H1 (cell line): ENCODE data around the gene MRGPRX1. TPM values are rescaled to one million over a fixed set of nuclear protein-coding genes. Genes with fewer than 3 reads are reported as not detected.

ENCODE experiments used
- CTCF ChIA-PET: fragments of 300-600 bp; sonication (Branson Sonifier 250); formaldehyde crosslinking; loops from one replicate; lab custom pipeline; 2021; ENCODE audit not compliant: partially characterized antibody; lab: Charles Lee
- POLR2A ChIA-PET: fragments of 300-600 bp; sonication (Branson Sonifier 250); formaldehyde crosslinking; loops from one replicate; lab custom pipeline; 2021; ENCODE audit warnings: inconsistent platforms; ENCODE audit not compliant: partially characterized antibody; lab: Charles Lee
- DNase-seq, 2 experiments: peaks; one replicate each; pipeline versions ENCODE4 v3.0.0 to v3.0.0-alpha.2; 2010 to 2022; ENCODE audit warnings: low spot score in 2 of 2, low read depth in 1 of 2, mixed read lengths in 1 of 2
- FAIRE-seq: peaks from 2 replicates; lab custom pipeline; 2011; peaks lifted over from hg19 to GRCh38; lab: Jason Lieb, UNC
- H2AFZ ChIP-seq: 2 replicates; pipeline ENCODE4 v1.8.1; 2012; ENCODE audit warnings: low read length, inconsistent platforms
- H2AK5ac ChIP-seq: 2 replicates; pipeline ENCODE4 v1.6.1; 2013; ENCODE audit warnings: low read depth, low read length
- H2BK120ac ChIP-seq: replicated peaks from 2 replicates; pipeline ENCODE3; 2013; ENCODE audit warnings: low read depth, low read length, inconsistent platforms
- H2BK12ac ChIP-seq: 2 replicates; pipeline ENCODE4 v1.6.1; 2013; ENCODE audit warnings: low read depth, low read length
- H2BK15ac ChIP-seq: 2 replicates; pipeline ENCODE4 v1.6.1; 2013; ENCODE audit warnings: low read length
- H2BK20ac ChIP-seq: 2 replicates; pipeline ENCODE4 v1.6.1; 2013; ENCODE audit warnings: low read length
- H2BK5ac ChIP-seq: 2 replicates; pipeline ENCODE4 v1.6.1; 2013; ENCODE audit warnings: low read depth, low read length
- H3K14ac ChIP-seq: 2 replicates; pipeline ENCODE4 v1.6.1; 2013; ENCODE audit warnings: inconsistent platforms; ENCODE audit not compliant: insufficient read length
- H3K18ac ChIP-seq: 2 replicates; pipeline ENCODE4 v1.6.1; 2013; ENCODE audit warnings: low read length; ENCODE audit errors: extremely low read depth
- H3K23ac ChIP-seq: 2 replicates; pipeline ENCODE4 v1.6.1; 2013; ENCODE audit warnings: inconsistent platforms; ENCODE audit not compliant: insufficient read length
- H3K23me2 ChIP-seq: 2 replicates; pipeline ENCODE4 v1.6.1; 2013; ENCODE audit warnings: low read depth, low read length
- H3K27ac ChIP-seq: 2 replicates; pipeline ENCODE4 v1.6.1; 2011; ENCODE audit warnings: low read depth, low read length, inconsistent platforms
- H3K27me3 ChIP-seq, 4 experiments: replicated peaks in 1 of 4; 1 replicate in 1 of 4; 2 replicates in 3 of 4; pipeline versions ENCODE4 v1.6.1 to v1.8.1; 2011 to 2013; ENCODE audit warnings: low read length in 3 of 4, mild to moderate bottlenecking in 3 of 4, inconsistent platforms in 2 of 4, mixed read lengths in 2 of 4, moderate library complexity in 1 of 4; ENCODE audit not compliant: control insufficient read depth in 3 of 4, insufficient read depth in 3 of 4; ENCODE audit errors: extremely low read depth in 1 of 4
- H3K36me3 ChIP-seq, 4 experiments: 2 replicates each; pipeline versions ENCODE4 v1.6.1 to v1.8.1; 2011 to 2013; ENCODE audit warnings: mild to moderate bottlenecking in 4 of 4, low read length in 3 of 4, moderate library complexity in 2 of 4, control low read depth in 1 of 4, inconsistent platforms in 1 of 4; ENCODE audit not compliant: insufficient read depth in 4 of 4, control insufficient read depth in 2 of 4
- H3K4ac ChIP-seq: replicated peaks from 2 replicates; pipeline ENCODE3; 2013; ENCODE audit warnings: low read length, low read depth, mixed read lengths, inconsistent platforms; ENCODE audit not compliant: insufficient read length
- H3K4me1 ChIP-seq, 4 experiments: replicated peaks in 1 of 4; 1 replicate in 1 of 4; 2 replicates in 3 of 4; pipeline versions ENCODE4 v1.6.1 to v1.8.1; 2011 to 2013; ENCODE audit warnings: low read length in 3 of 4, inconsistent platforms in 2 of 4, mixed read lengths in 1 of 4; ENCODE audit not compliant: insufficient read depth in 4 of 4, control insufficient read depth in 3 of 4
- H3K4me2 ChIP-seq, 2 experiments: 2 replicates each; pipeline versions ENCODE4 v1.6.1 to v1.8.1; 2011 to 2013; ENCODE audit warnings: low read depth in 2 of 2, low read length in 2 of 2, control low read depth in 1 of 2, inconsistent platforms in 1 of 2, mild to moderate bottlenecking in 1 of 2; ENCODE audit not compliant: insufficient read depth in 1 of 2
- H3K4me3 ChIP-seq, 4 experiments: fragments of 200-600, 300-600 bp in 1 of 4; sonication (generic), shearing (Covaris generic), sonication (Bioruptor Twin) in 1 of 4; 2 replicates each; pipeline versions ENCODE4 v1.5.1 to v1.8.1; 2011 to 2016; ENCODE audit warnings: low read length in 4 of 4, low read depth in 3 of 4, control low read depth in 2 of 4, inconsistent platforms in 2 of 4, mild to moderate bottlenecking in 2 of 4, mixed read lengths in 1 of 4, moderate library complexity in 1 of 4; ENCODE audit not compliant: insufficient read depth in 2 of 4; ENCODE audit errors: extremely low read depth in 1 of 4
- H3K56ac ChIP-seq: replicated peaks from 2 replicates; pipeline ENCODE3; 2013; ENCODE audit warnings: low read depth, mild to moderate bottlenecking, mixed read lengths, low read length, inconsistent platforms; ENCODE audit not compliant: insufficient read length
- H3K79me1 ChIP-seq: 2 replicates; pipeline ENCODE4 v1.6.1; 2013; ENCODE audit warnings: low read depth, low read length, control low read depth
- H3K79me2 ChIP-seq, 2 experiments: 2 replicates each; pipeline versions ENCODE4 v1.6.1 to v1.8.1; 2012 to 2013; ENCODE audit warnings: low read length in 2 of 2, mild to moderate bottlenecking in 2 of 2, inconsistent platforms in 1 of 2; ENCODE audit not compliant: insufficient read depth in 2 of 2, control insufficient read depth in 1 of 2
- H3K9ac ChIP-seq, 4 experiments: replicated peaks in 1 of 4; 1 replicate in 1 of 4; 2 replicates in 3 of 4; pipeline versions ENCODE4 v1.6.1 to v1.8.1; 2011 to 2013; ENCODE audit warnings: low read depth in 3 of 4, low read length in 3 of 4, control low read depth in 2 of 4, mild to moderate bottlenecking in 2 of 4, moderate library complexity in 2 of 4, inconsistent platforms in 1 of 4; ENCODE audit errors: extremely low read depth in 1 of 4
- H3K9me3 ChIP-seq, 2 experiments: 2 replicates each; pipeline versions ENCODE4 v1.6.1 to v1.8.1; 2012 to 2013; ENCODE audit warnings: mild to moderate bottlenecking in 2 of 2, moderate library complexity in 2 of 2, control low read depth in 1 of 2, inconsistent platforms in 1 of 2, low read depth in 1 of 2, low read length in 1 of 2, mixed read lengths in 1 of 2; ENCODE audit not compliant: insufficient read depth in 2 of 2
- H4K20me1 ChIP-seq, 2 experiments: replicated peaks in 1 of 2; 2 replicates each; pipeline versions ENCODE3 to v1.8.1; 2011 to 2013; ENCODE audit warnings: inconsistent platforms in 2 of 2, low read length in 2 of 2, mild to moderate bottlenecking in 1 of 2; ENCODE audit not compliant: insufficient read depth in 2 of 2, control insufficient read depth in 1 of 2
- H4K5ac ChIP-seq: 2 replicates; pipeline ENCODE4 v1.6.1; 2013; ENCODE audit warnings: low read length, low read depth, mixed read lengths, inconsistent platforms; ENCODE audit not compliant: insufficient read length
- H4K8ac ChIP-seq: 2 replicates; pipeline ENCODE4 v1.8.0; 2013; ENCODE audit warnings: mild to moderate bottlenecking, moderate library complexity, low read length, inconsistent platforms; ENCODE audit not compliant: insufficient read depth; ENCODE audit errors: extremely low read depth
- H4K91ac ChIP-seq: replicated peaks from 2 replicates; pipeline ENCODE3; 2013; ENCODE audit warnings: low read length, mixed read lengths, inconsistent platforms; ENCODE audit not compliant: insufficient read length
- CHD1 ChIP-seq: IDR thresholded peaks from 2 replicates; pipeline ENCODE4 v1.6.1; 2012; ENCODE audit warnings: low read depth, low read length, improper control_type of control experiment
- E2F6 ChIP-seq: IDR thresholded peaks from 2 replicates; pipeline ENCODE4 v1.6.1; 2012; ENCODE audit warnings: inconsistent platforms
- FOSL1 ChIP-seq: IDR thresholded peaks from 2 replicates; pipeline ENCODE4 v1.6.1; 2011; ENCODE audit warnings: mild to moderate bottlenecking, low read depth, low read length, moderate library complexity; ENCODE audit not compliant: insufficient read depth
- GABPA ChIP-seq: IDR thresholded peaks from 2 replicates; pipeline ENCODE4 v1.6.1; 2011; ENCODE audit warnings: mild to moderate bottlenecking, low read length, moderate library complexity, borderline replicate concordance; ENCODE audit not compliant: insufficient read depth
- POLR2A ChIP-seq, 2 experiments: IDR thresholded peaks; 1 replicate in 1 of 2; 2 replicates in 1 of 2; pipeline ENCODE4 v1.6.1; 2011; ENCODE audit warnings: low read depth in 2 of 2, low read length in 2 of 2, mild to moderate bottlenecking in 2 of 2; ENCODE audit errors: control extremely low read depth in 1 of 2
- RXRA ChIP-seq: IDR thresholded peaks from 2 replicates; pipeline ENCODE4 v1.6.1; 2011; ENCODE audit warnings: low read depth, mild to moderate bottlenecking, low read length, moderate library complexity; ENCODE audit not compliant: insufficient read depth
- SIN3A ChIP-seq, 2 experiments: IDR thresholded peaks in 1 of 2; conservative IDR thresholded peaks in 1 of 2; 2 replicates each; pipeline ENCODE4 v1.6.1; 2011 to 2012; ENCODE audit warnings: low read length in 2 of 2, improper control_type of control experiment in 1 of 2, low read depth in 1 of 2, mild to moderate bottlenecking in 1 of 2
- SIRT6 ChIP-seq: IDR thresholded peaks from one replicate; pipeline ENCODE4 v1.7.1; 2012; ENCODE audit warnings: low read length, inconsistent platforms
- TEAD4 ChIP-seq: IDR thresholded peaks from 2 replicates; pipeline ENCODE4 v1.6.1; 2012; ENCODE audit warnings: low read depth, low read length, inconsistent platforms, mixed read lengths
- WGBS, 2 experiments: shearing (Covaris generic) in 1 of 2; methylation state at CpG; one replicate each; pipeline versions ENCODE4 v1.1.6 to v1.1.7; 2013 to 2015; ENCODE audit warnings: low lambda C conversion rate in 2 of 2, mixed read lengths in 2 of 2, inconsistent platforms in 1 of 2, low coverage in 1 of 2, missing lambda C conversion rate in 1 of 2; ENCODE audit not compliant: insufficient replicate concordance in 2 of 2, insufficient coverage in 1 of 2, insufficient read length in 1 of 2; ENCODE audit errors: extremely low coverage in 1 of 2, missing lambda C conversion rate in 1 of 2; 5-methylcytosine and 5-hydroxymethylcytosine counted together
- polyA plus RNA-seq, 7 experiments: library from polyadenylated mRNA; depleted of rRNA in 3 of 7; stranded (reverse) in 5 of 7; unstranded in 2 of 7; fragments of >200 nt in 5 of 7; fragments of 200-250 nt in 2 of 7; gene quantifications; 1 replicate in 5 of 7; 2 replicates in 1 of 7; 4 replicates in 1 of 7; pipeline versions ENCODE4 v1.2.1 to v1.2.3, GENCODE V29; 2011 to 2013; ENCODE audit warnings: missing spikeins in 2 of 7, mixed read lengths in 2 of 7
- total RNA-seq: library from RNA; stranded (reverse); fragmentation: NEBNext Ultra II Directional; extraction: Animal tissue kit (Norgen Biotek cat#: 25700); gene quantifications from 2 replicates; pipeline ENCODE4 v1.2.1, GENCODE V29; 2021

The MRGPRX1 gene
- total and polyA plus RNA-seq, 2 of the 8 experiments (the other 6 are each of a cell fraction or from before 2014, with no cell fraction given): not detected

- no peaks in the 10 kb centered on the region for H3K4me1 ChIP-seq
- H3K4me2 ChIP-seq: no peak overlapping the region
- no peaks in the 10 kb centered on the region for H3K27me3 ChIP-seq
- 94% methylated on average over 3 of the region's 3 CpGs; no CpG with 5 or more reads in 1 of the 2 experiments for WGBS, 2 experiments
- H3K36me3 ChIP-seq: no peaks in the 10 kb centered on the region
- H4K5ac ChIP-seq: no peak overlapping the region
- no peak overlapping the region for H2AK5ac ChIP-seq
- no peak overlapping the region for H3K14ac ChIP-seq
- no peak overlapping the region for H3K4me3 ChIP-seq
- H3K79me1 ChIP-seq: no peaks in the 10 kb centered on the region
- ChIA-PET POLR2A (no interaction called here), CTCF (interaction anchor here (1.0 kb wide), 2 partner anchors 47 to 110 kb away, joined by 3 read pairs; no protein-coding TSS in a partner anchor)
- no peak for DNase-seq
- FAIRE-seq: no peak
- H4K8ac ChIP-seq: no peak overlapping the region
- H2BK15ac ChIP-seq: no peak overlapping the region
- H3K9ac ChIP-seq: no peak overlapping the region
- H3K23me2 ChIP-seq: no peaks in the 10 kb centered on the region
- no peak overlapping the region for H3K23ac ChIP-seq
- H2BK20ac ChIP-seq: no peak overlapping the region
- H3K27ac ChIP-seq: no peak overlapping the region
- no peak overlapping the region for H3K4ac ChIP-seq
- H3K79me2 ChIP-seq: no peaks in the 10 kb centered on the region
- H3K56ac ChIP-seq: no peak overlapping the region
- H2BK12ac ChIP-seq: no peak overlapping the region
- no peak overlapping the region for H2BK5ac ChIP-seq
- H2AFZ ChIP-seq: no peak overlapping the region
- H3K9me3 ChIP-seq: no peaks in the 10 kb centered on the region
- no peaks in the 10 kb centered on the region for H4K20me1 ChIP-seq
- H4K91ac ChIP-seq: no peak overlapping the region
- H2BK120ac ChIP-seq: no peak overlapping the region
- H3K18ac ChIP-seq: no peak overlapping the region
- TF ChIP-seq SIN3A (conservative IDR thresholded peaks at IDR 0.05 in 1 of 2, IDR thresholded peaks at IDR 0.05 in 1 of 2; ENCODE audit: low read depth in 1 of 2, low read length in 2 of 2) (no peak), POLR2A (IDR thresholded peaks at IDR 0.05; ENCODE audit: control extremely low read depth in 1 of 2, low read depth in 2 of 2, low read length in 2 of 2) (no peak), RXRA (no peak), GABPA (no peak), CHD1 (no peak), FOSL1 (no peak), TEAD4 (no peak), SIRT6 (no peak), E2F6 (no peak)
These were observed 11.5 kb downstream of the MRGPRX1 start for GRCh38 chr11:18927550-18928322.
